Nephron (organoid): ENCODE data around the gene FAM241B.

Experiments used
- H3K27ac Mint-ChIP-seq, 3 experiments: 2 replicates each; pipeline ENCODE4 v1.8.0; 2020; ENCODE audit warnings: mixed read lengths in 3 of 3, mild to moderate bottlenecking in 2 of 3, moderate library complexity in 1 of 3
- H3K27me3 Mint-ChIP-seq: 2 replicates; pipeline ENCODE4 v1.8.0; 2021; ENCODE audit warnings: low read depth, mild to moderate bottlenecking, moderate library complexity, mixed read lengths
- H3K36me3 Mint-ChIP-seq: 2 replicates; pipeline ENCODE4 v1.8.0; 2020; ENCODE audit warnings: low read depth, mixed read lengths
- H3K4me1 Mint-ChIP-seq: 2 replicates; pipeline ENCODE4 v1.8.0; 2020; ENCODE audit warnings: mixed read lengths
- H3K4me3 Mint-ChIP-seq, 3 experiments: 2 replicates each; pipeline ENCODE4 v1.8.0; 2020; ENCODE audit warnings: mild to moderate bottlenecking in 3 of 3, mixed read lengths in 3 of 3, moderate library complexity in 2 of 3
- H3K9me3 Mint-ChIP-seq: 2 replicates; pipeline ENCODE4 v1.8.0; 2020; ENCODE audit warnings: mixed read lengths
- TF ChIP-seq, protein P1 (sequence below), 3 experiments: fragments of 200-600 bp; sonication (generic); IDR thresholded peaks; one replicate each; pipeline ENCODE4 v1.5.0; 2021; ENCODE audit warnings: antibody characterized with exemption in 3 of 3; ENCODE audit not compliant: unreplicated experiment in 3 of 3

The FAM241B gene

GRCh38 chr10:69630651-69631400 lies 779 bp downstream of the FAM241B start:
- Mint-ChIP-seq H3K36me3 (peaks cover 9% of the 10 kb centered on the region), H3K27me3 (peaks cover 43% of the 10 kb centered on the region), H3K4me1 (no peaks in the 10 kb centered on the region), H3K27ac (no peak overlapping the region), H3K9me3 (no peaks in the 10 kb centered on the region), H3K4me3 (peak overlapping the region; percentile 66 to 79 (median 75))
- TF ChIP-seq, protein P1, sequence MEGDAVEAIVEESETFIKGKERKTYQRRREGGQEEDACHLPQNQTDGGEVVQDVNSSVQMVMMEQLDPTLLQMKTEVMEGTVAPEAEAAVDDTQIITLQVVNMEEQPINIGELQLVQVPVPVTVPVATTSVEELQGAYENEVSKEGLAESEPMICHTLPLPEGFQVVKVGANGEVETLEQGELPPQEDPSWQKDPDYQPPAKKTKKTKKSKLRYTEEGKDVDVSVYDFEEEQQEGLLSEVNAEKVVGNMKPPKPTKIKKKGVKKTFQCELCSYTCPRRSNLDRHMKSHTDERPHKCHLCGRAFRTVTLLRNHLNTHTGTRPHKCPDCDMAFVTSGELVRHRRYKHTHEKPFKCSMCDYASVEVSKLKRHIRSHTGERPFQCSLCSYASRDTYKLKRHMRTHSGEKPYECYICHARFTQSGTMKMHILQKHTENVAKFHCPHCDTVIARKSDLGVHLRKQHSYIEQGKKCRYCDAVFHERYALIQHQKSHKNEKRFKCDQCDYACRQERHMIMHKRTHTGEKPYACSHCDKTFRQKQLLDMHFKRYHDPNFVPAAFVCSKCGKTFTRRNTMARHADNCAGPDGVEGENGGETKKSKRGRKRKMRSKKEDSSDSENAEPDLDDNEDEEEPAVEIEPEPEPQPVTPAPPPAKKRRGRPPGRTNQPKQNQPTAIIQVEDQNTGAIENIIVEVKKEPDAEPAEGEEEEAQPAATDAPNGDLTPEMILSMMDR (IDR thresholded peaks at IDR 0.05; ENCODE audit: unreplicated experiment in 3 of 3): no peak

GRCh38 chr10:69631566-69631965 lies 1.5 kb downstream of the FAM241B start:
- Mint-ChIP-seq H3K27me3 (peaks cover 47% of the 10 kb centered on the region), H3K36me3 (peaks cover 9% of the 10 kb centered on the region)

GRCh38 chr10:69632516-69633199 lies 2.6 kb downstream of the FAM241B start:
- Mint-ChIP-seq H3K27ac (no peak overlapping the region), H3K36me3 (peaks cover 9% of the 10 kb centered on the region), H3K4me3 (peak overlapping the region; percentile 47 to 57 (median 54)), H3K27me3 (peaks cover 39% of the 10 kb centered on the region), H3K9me3 (no peaks in the 10 kb centered on the region), H3K4me1 (peaks cover 4% of the 10 kb centered on the region)
- TF ChIP-seq, protein P1 (IDR thresholded peaks at IDR 0.05; ENCODE audit: unreplicated experiment in 3 of 3): no peak

More at GRCh38 chr10:69631566-69631965, 1.5 kb downstream of the FAM241B start:
- H3K27ac Mint-ChIP-seq: no peak overlapping the region
- TF ChIP-seq, protein P1 (IDR thresholded peaks at IDR 0.05; ENCODE audit: unreplicated experiment in 3 of 3): no peak
- H3K4me3 Mint-ChIP-seq: peak overlapping the region; percentile 66 to 79 (median 75)
- H3K4me1 Mint-ChIP-seq: no peaks in the 10 kb centered on the region
- H3K9me3 Mint-ChIP-seq: no peaks in the 10 kb centered on the region

- TF ChIP-seq, protein P1 (IDR thresholded peaks at IDR 0.05; ENCODE audit: unreplicated experiment in 3 of 3): no peak
- peaks cover 26% of the 10 kb centered on the region for H3K27me3 Mint-ChIP-seq
- H3K9me3 Mint-ChIP-seq: no peaks in the 10 kb centered on the region
- no peak overlapping the region for H3K4me3 Mint-ChIP-seq
- no peak overlapping the region for H3K27ac Mint-ChIP-seq
- peaks cover 9% of the 10 kb centered on the region for H3K36me3 Mint-ChIP-seq
- H3K4me1 Mint-ChIP-seq: peaks cover 4% of the 10 kb centered on the region
Observed at GRCh38 chr10:69633673-69634635, 3.9 kb downstream of the FAM241B start.

DNA sequence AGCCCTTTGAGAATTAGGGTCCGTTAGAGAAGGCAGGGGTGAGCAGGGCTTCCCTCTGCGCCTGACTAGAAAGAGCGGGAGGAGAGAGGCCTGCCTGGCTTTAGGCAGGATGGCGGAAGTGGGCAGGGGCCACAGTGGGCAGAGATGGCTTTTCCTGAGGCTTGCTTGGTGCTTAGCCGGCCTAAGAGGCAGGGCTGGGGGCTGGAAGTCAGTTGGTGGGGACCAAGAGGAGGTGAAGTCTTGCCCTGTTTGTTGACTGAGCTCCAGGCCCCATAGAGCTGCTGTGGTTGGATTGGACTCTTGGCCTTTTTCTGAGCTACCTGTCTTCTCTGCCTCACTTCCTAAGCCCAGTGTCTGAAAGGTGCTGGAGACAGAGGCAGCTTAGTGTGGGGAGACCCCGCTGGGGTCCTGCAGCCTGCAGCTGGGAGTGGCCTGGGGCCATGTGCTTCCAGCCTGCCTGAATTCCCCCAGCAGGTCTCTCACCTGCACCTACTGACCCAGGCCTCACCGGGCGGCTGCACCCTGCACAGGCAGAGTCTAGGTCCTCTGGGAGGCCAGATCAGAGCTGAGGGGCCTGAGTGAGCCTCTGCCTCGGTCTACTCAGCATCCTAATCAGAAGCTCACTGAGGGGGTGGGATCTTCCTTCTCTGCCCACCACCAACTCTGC lies 4.8 kb downstream of the FAM241B start:
- no peak overlapping the region for H3K27ac Mint-ChIP-seq
- no peak overlapping the region for H3K4me3 Mint-ChIP-seq
- H3K9me3 Mint-ChIP-seq: no peaks in the 10 kb centered on the region
- H3K27me3 Mint-ChIP-seq: peaks cover 21% of the 10 kb centered on the region
- H3K36me3 Mint-ChIP-seq: peaks cover 9% of the 10 kb centered on the region
- H3K4me1 Mint-ChIP-seq: peaks cover 4% of the 10 kb centered on the region
- TF ChIP-seq, protein P1 (IDR thresholded peaks at IDR 0.05; ENCODE audit: unreplicated experiment in 3 of 3): no peak
